ENCODE data around the gene ZNF485.

- TF ChIP-seq CTCF (conservative IDR thresholded peaks at IDR 0.05; ENCODE audit: low read depth, low read length) (no peak), EZH2 (IDR thresholded peaks at IDR 0.05; ENCODE audit: borderline replicate concordance, low read depth, low read length, poor library complexity, severe bottlenecking) (no peak)
Observed at GRCh38 chr10:43591303-43591904, 14.8 kb upstream of the ZNF485 start.

Data from A673 (cell line).